Measurements from ENCODE around the gene UNC79. TPM values are rescaled to one million over a fixed set of nuclear protein-coding genes. Genes with fewer than 3 reads are reported as not detected.

The UNC79 gene
- total and polyA plus RNA-seq, 4 donors, result 0.03 to 0.94 (median 0.14) TPM

- DNase-seq, result no peak
- Histone ChIP-seq H3K27me3 (ENCODE audit: control insufficient read depth in 3 of 3, insufficient read depth in 3 of 3, low read length in 2 of 3) (no peaks in the 10 kb centered on the region), H3K4me3 (no peak overlapping the region), H3K9ac (ENCODE audit: insufficient read depth in 1 of 2, low read length in 2 of 2) (no peak overlapping the region), H3K36me3 (ENCODE audit: control insufficient read depth in 4 of 4, insufficient read depth in 4 of 4, low read length in 4 of 4) (no peaks in the 10 kb centered on the region), H3K4me1 (ENCODE audit: control insufficient read depth in 5 of 5, insufficient read depth in 5 of 5, low read length in 5 of 5) (no peaks in the 10 kb centered on the region), H3K27ac (ENCODE audit: low read depth in 1 of 2, low read length in 1 of 2) (no peak overlapping the region), H3K9me3 (ENCODE audit: control insufficient read depth in 4 of 4, insufficient read depth in 3 of 4, low read length in 3 of 4) (no peaks in the 10 kb centered on the region)
- 77 to 85% methylated on average over 1 of the region's 1 CpG for WGBS, 2 donors
- TF ChIP-seq CTCF (IDR thresholded peaks at IDR 0.05; ENCODE audit: control extremely low read depth, extremely low read depth), result no peak
- no peak for ATAC-seq (ENCODE audit: insufficient read depth, low FRiP score)
These were observed 23.5 kb downstream of the UNC79 start for GRCh38 chr14:93454224-93454623.

GRCh38 chr14:93456356-93456755, 25.6 kb downstream of the UNC79 start:
- ATAC-seq (ENCODE audit: insufficient read depth, low FRiP score), result no peak

GRCh38 chr14:93458234-93458633, 27.5 kb downstream of the UNC79 start:
- H3K27ac ChIP-seq (ENCODE audit: low read depth in 1 of 2, low read length in 1 of 2), result no peak overlapping the region
- H3K4me1 ChIP-seq (ENCODE audit: control insufficient read depth in 5 of 5, insufficient read depth in 5 of 5, low read length in 5 of 5), result no peaks in the 10 kb centered on the region
- H3K27me3 ChIP-seq (ENCODE audit: control insufficient read depth in 3 of 3, insufficient read depth in 3 of 3, low read length in 2 of 3), result no peaks in the 10 kb centered on the region
- H3K9me3 ChIP-seq (ENCODE audit: control insufficient read depth in 4 of 4, insufficient read depth in 3 of 4, low read length in 3 of 4), result no peaks in the 10 kb centered on the region
- H3K36me3 ChIP-seq (ENCODE audit: control insufficient read depth in 4 of 4, insufficient read depth in 4 of 4, low read length in 4 of 4), result no peaks in the 10 kb centered on the region
- WGBS, 2 donors, result 90 to 92% methylated on average over 1 of the region's 1 CpG
- DNase-seq (no peak), ATAC-seq (ENCODE audit: insufficient read depth, low FRiP score) (no peak)
- H3K9ac ChIP-seq (ENCODE audit: insufficient read depth in 1 of 2, low read length in 2 of 2), result no peak overlapping the region
- no peak overlapping the region for H3K4me3 ChIP-seq
- TF ChIP-seq CTCF (IDR thresholded peaks at IDR 0.05; ENCODE audit: control extremely low read depth, extremely low read depth), result no peak

More at GRCh38 chr14:93456356-93456755, 25.6 kb downstream of the UNC79 start:
- no peaks in the 10 kb centered on the region for H3K27me3 ChIP-seq (ENCODE audit: control insufficient read depth in 3 of 3, insufficient read depth in 3 of 3, low read length in 2 of 3)
- H3K4me3 ChIP-seq, result no peak overlapping the region
- no peak for TF ChIP-seq CTCF (IDR thresholded peaks at IDR 0.05; ENCODE audit: control extremely low read depth, extremely low read depth)
- H3K27ac ChIP-seq (ENCODE audit: low read depth in 1 of 2, low read length in 1 of 2), result no peak overlapping the region
- H3K36me3 ChIP-seq (ENCODE audit: control insufficient read depth in 4 of 4, insufficient read depth in 4 of 4, low read length in 4 of 4), result no peaks in the 10 kb centered on the region
- DNase-seq, result no peak
- H3K4me1 ChIP-seq (ENCODE audit: control insufficient read depth in 5 of 5, insufficient read depth in 5 of 5, low read length in 5 of 5), result no peaks in the 10 kb centered on the region
- H3K9me3 ChIP-seq (ENCODE audit: control insufficient read depth in 4 of 4, insufficient read depth in 3 of 4, low read length in 3 of 4), result no peaks in the 10 kb centered on the region
- no peak overlapping the region for H3K9ac ChIP-seq (ENCODE audit: insufficient read depth in 1 of 2, low read length in 2 of 2)

GRCh38 chr14:93462479-93462878, 31.7 kb downstream of the UNC79 start:
- 54 to 57% methylated on average over 3 of the region's 3 CpGs for WGBS, 2 donors
- no peak for ATAC-seq (ENCODE audit: insufficient read depth, low FRiP score)
- no peaks in the 10 kb centered on the region for H3K4me1 ChIP-seq (ENCODE audit: control insufficient read depth in 5 of 5, insufficient read depth in 5 of 5, low read length in 5 of 5)
- no peaks in the 10 kb centered on the region for H3K9me3 ChIP-seq (ENCODE audit: control insufficient read depth in 4 of 4, insufficient read depth in 3 of 4, low read length in 3 of 4)
- DNase-seq, result no peak
- H3K9ac ChIP-seq (ENCODE audit: insufficient read depth in 1 of 2, low read length in 2 of 2), result no peak overlapping the region
- TF ChIP-seq CTCF (IDR thresholded peaks at IDR 0.05; ENCODE audit: control extremely low read depth, extremely low read depth), result no peak
- no peak overlapping the region for H3K4me3 ChIP-seq
- no peak overlapping the region for H3K27ac ChIP-seq (ENCODE audit: low read depth in 1 of 2, low read length in 1 of 2)
- H3K36me3 ChIP-seq (ENCODE audit: control insufficient read depth in 4 of 4, insufficient read depth in 4 of 4, low read length in 4 of 4), result no peaks in the 10 kb centered on the region
- peaks cover 0 to 2% (median 0%) of the 10 kb centered on the region in 3 donors for H3K27me3 ChIP-seq (ENCODE audit: control insufficient read depth in 3 of 3, insufficient read depth in 3 of 3, low read length in 2 of 3)

Data from lung (tissue), 12 donors.